K562 (cell line): Measurements from ENCODE around the gene LEAP2. TPM values are rescaled to one million over a fixed set of nuclear protein-coding genes. Genes with fewer than 3 reads are reported as not detected.

Experiments
- ARHGAP35 ChIP-seq: fragments of 450-650 bp; IDR thresholded peaks from 2 replicates; pipeline ENCODE4 v1.6.1; 2018; ENCODE audit not compliant: partially characterized antibody
- BCOR ChIP-seq: fragments of 450-650 bp; IDR thresholded peaks from 2 replicates; pipeline ENCODE4 v1.6.1; 2016
- CREM ChIP-seq: IDR thresholded peaks from 2 replicates; pipeline ENCODE4 v1.6.1; 2014; ENCODE audit warnings: antibody characterized with exemption, low read depth
- DACH1 ChIP-seq: fragments of 450-650 bp; IDR thresholded peaks from 2 replicates; pipeline ENCODE4 v1.6.1; 2018; ENCODE audit not compliant: partially characterized antibody
- HDAC2 ChIP-seq: fragments of 450-650 bp; IDR thresholded peaks from 2 replicates; pipeline ENCODE4 v1.6.1; 2016; ENCODE audit warnings: mild to moderate bottlenecking
- KAT2B ChIP-seq: IDR thresholded peaks from one replicate; pipeline ENCODE4 v1.6.1; 2012; ENCODE audit warnings: low read depth, mild to moderate bottlenecking, control low read depth, inconsistent platforms, low read length, moderate library complexity
- MCM3 ChIP-seq: fragments of 450-650 bp; IDR thresholded peaks from 2 replicates; pipeline ENCODE4 v1.6.1; 2016
- MEIS2 ChIP-seq: fragments of 450-650 bp; IDR thresholded peaks from 2 replicates; pipeline ENCODE4 v1.6.1; 2014; ENCODE audit warnings: mild to moderate bottlenecking; ENCODE audit not compliant: partially characterized antibody
- NBN ChIP-seq: fragments of 450-650 bp; IDR thresholded peaks from 2 replicates; pipeline ENCODE4 v1.6.1; 2016; ENCODE audit warnings: low read depth, mild to moderate bottlenecking
- POLR2A ChIP-seq: fragments of 450-650 bp; conservative IDR thresholded peaks from 2 replicates; pipeline ENCODE4 v1.6.1; 2016
- RBBP5 ChIP-seq: fragments of 200-600 bp; sonication (generic); IDR thresholded peaks from 2 replicates; pipeline ENCODE4 v1.6.1; 2012; ENCODE audit warnings: borderline replicate concordance, mild to moderate bottlenecking, low read length, control low read depth, inconsistent platforms; ENCODE audit not compliant: insufficient read depth, poor library complexity, severe bottlenecking
- SAFB ChIP-seq: fragments of 200-400 bp; formaldehyde crosslinking; IDR thresholded peaks from 2 replicates; pipeline ENCODE4 v1.6.1; 2017; ENCODE audit warnings: low read depth, low read length, borderline replicate concordance
- TCF3 ChIP-seq: sonication (generic); formaldehyde crosslinking; IDR thresholded peaks from 2 replicates; pipeline ENCODE4 v1.4.0; 2020; ENCODE audit warnings: mild to moderate bottlenecking, missing genetic modification reagents
- ZNF184 ChIP-seq: sonication (generic); formaldehyde crosslinking; IDR thresholded peaks from 2 replicates; pipeline ENCODE4 v1.5.0; 2020; ENCODE audit warnings: missing genetic modification reagents
- ZNF561 ChIP-seq: fragments of 450-650 bp; formaldehyde crosslinking; conservative IDR thresholded peaks from 2 replicates; pipeline ENCODE4 v1.4.0; 2020; ENCODE audit warnings: mild to moderate bottlenecking, moderate library complexity
- polyA plus RNA-seq, 8 experiments: library from polyadenylated mRNA; depleted of rRNA in 4 of 8; stranded (reverse) in 5 of 8; unstranded in 3 of 8; fragments of >200 nt; fragmentation: Nextera tagmentation in 2 of 8; fragmentation: Illumina TruSeq in 1 of 8; extraction: Ambion mirVana in 2 of 8; extraction: Trizol in 1 of 8; gene quantifications; 2 replicates each; pipeline versions ENCODE4 v1.2.1 to v1.2.3, GENCODE V29; 2011 to 2014; ENCODE audit warnings: inconsistent platforms in 1 of 8, missing spikeins in 1 of 8
- total RNA-seq, 7 experiments: library from RNA; depleted of rRNA in 6 of 7; stranded (reverse); fragments of >200 nt in 6 of 7; fragmentation: Illumina TruSeq in 2 of 7; extraction: Trizol in 2 of 7; gene quantifications; 2 replicates each; pipeline versions ENCODE4 v1.2.1 to v1.2.3, GENCODE V29; 2011 to 2021; ENCODE audit warnings: low replicate concordance in 1 of 7
- TF ChIP-seq, protein P1 (sequence below), 2 experiments: fragments of 450-650 bp; formaldehyde crosslinking in 1 of 2; IDR thresholded peaks; 2 replicates each; pipeline versions ENCODE4 v1.4.0 to v1.6.1; 2014 to 2020; ENCODE audit warnings: mild to moderate bottlenecking in 2 of 2, borderline replicate concordance in 1 of 2, low read depth in 1 of 2
- TF ChIP-seq, protein P2 (sequence below): fragments of 450-650 bp; IDR thresholded peaks from 2 replicates; pipeline ENCODE4 v1.6.1; 2016; ENCODE audit warnings: antibody characterized with exemption
- TF ChIP-seq, protein P3 (sequence below): IDR thresholded peaks from 2 replicates; pipeline ENCODE4 v1.6.1; 2012; ENCODE audit warnings: low read depth, low read length, improper control_type of control experiment, borderline replicate concordance

LEAP2 gene
- total and polyA plus RNA-seq, 9 of the 15 experiments (the other 6 are each of a cell fraction or from before 2014, with no cell fraction given): 1.1 to 5.6 (median 2.5) TPM

DNA sequence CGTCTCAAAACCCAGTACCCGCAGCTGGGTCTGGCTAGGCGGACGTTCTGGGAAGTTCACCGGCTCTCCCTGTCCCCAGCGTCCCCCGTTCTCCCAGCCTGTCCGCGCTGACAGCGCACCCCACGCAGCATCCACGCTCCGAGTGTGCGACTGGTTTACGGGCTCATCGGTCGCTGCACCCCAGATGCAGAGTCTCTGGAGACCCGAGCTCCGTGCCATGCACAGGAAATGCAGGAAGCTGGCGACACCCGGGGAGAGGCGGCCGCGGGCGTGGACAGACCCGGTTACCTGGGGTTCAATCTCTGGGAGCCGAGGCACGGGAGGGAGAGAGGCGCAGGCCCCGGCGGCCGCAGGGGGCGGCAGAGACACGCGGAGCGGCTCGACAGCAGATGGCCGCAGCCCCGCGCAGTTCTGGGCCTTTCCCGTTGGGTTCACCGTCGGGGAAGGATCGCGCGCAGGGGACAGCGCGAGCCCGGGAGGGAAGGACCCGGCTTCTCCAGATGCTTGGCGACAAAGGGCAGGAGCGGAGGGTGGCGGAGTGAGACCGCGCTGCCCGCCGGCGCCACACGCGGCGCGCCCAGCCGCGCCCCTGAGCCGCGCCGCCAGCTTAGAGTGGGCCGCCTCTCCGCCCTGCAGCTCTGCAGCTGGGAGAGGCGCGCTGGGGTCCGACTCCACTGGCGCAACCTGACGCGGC lies 43.6 kb upstream of the LEAP2 start (continued):
- TF ChIP-seq, protein P1, sequence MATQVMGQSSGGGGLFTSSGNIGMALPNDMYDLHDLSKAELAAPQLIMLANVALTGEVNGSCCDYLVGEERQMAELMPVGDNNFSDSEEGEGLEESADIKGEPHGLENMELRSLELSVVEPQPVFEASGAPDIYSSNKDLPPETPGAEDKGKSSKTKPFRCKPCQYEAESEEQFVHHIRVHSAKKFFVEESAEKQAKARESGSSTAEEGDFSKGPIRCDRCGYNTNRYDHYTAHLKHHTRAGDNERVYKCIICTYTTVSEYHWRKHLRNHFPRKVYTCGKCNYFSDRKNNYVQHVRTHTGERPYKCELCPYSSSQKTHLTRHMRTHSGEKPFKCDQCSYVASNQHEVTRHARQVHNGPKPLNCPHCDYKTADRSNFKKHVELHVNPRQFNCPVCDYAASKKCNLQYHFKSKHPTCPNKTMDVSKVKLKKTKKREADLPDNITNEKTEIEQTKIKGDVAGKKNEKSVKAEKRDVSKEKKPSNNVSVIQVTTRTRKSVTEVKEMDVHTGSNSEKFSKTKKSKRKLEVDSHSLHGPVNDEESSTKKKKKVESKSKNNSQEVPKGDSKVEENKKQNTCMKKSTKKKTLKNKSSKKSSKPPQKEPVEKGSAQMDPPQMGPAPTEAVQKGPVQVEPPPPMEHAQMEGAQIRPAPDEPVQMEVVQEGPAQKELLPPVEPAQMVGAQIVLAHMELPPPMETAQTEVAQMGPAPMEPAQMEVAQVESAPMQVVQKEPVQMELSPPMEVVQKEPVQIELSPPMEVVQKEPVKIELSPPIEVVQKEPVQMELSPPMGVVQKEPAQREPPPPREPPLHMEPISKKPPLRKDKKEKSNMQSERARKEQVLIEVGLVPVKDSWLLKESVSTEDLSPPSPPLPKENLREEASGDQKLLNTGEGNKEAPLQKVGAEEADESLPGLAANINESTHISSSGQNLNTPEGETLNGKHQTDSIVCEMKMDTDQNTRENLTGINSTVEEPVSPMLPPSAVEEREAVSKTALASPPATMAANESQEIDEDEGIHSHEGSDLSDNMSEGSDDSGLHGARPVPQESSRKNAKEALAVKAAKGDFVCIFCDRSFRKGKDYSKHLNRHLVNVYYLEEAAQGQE (IDR thresholded peaks at IDR 0.05; ENCODE audit: borderline replicate concordance): peak; percentile 63
- TF ChIP-seq, protein P1 (CRISPR knock-in tag; IDR thresholded peaks at IDR 0.05; ENCODE audit: low read depth): no peak
- TF ChIP-seq, protein P2, sequence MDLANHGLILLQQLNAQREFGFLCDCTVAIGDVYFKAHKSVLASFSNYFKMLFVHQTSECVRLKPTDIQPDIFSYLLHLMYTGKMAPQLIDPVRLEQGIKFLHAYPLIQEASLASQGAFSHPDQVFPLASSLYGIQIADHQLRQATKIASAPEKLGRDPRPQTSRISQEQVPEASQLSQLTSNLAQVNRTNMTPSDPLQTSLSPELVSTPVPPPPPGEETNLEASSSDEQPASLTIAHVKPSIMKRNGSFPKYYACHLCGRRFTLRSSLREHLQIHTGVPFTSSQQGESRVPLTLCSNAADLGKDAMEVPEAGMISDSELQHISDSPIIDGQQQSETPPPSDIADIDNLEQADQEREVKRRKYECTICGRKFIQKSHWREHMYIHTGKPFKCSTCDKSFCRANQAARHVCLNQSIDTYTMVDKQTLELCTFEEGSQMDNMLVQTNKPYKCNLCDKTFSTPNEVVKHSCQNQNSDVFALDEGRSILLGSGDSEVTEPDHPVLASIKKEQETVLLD: 0 out of 2 replicates have a peak, but pooled peaks have one; percentile 21
- TF ChIP-seq CREM: peak; percentile 55; the same call in 1 of the 2 replicates
- TF ChIP-seq SAFB: peak; percentile 76; the same call in 1 of the 2 replicates
- 0 out of 2 replicates have a peak, but pooled peaks have one; percentile 39 for TF ChIP-seq HDAC2
- TF ChIP-seq POLR2A: no peak
- TF ChIP-seq ZNF561 (CRISPR knock-in tag): no peak
- TF ChIP-seq, protein P3, sequence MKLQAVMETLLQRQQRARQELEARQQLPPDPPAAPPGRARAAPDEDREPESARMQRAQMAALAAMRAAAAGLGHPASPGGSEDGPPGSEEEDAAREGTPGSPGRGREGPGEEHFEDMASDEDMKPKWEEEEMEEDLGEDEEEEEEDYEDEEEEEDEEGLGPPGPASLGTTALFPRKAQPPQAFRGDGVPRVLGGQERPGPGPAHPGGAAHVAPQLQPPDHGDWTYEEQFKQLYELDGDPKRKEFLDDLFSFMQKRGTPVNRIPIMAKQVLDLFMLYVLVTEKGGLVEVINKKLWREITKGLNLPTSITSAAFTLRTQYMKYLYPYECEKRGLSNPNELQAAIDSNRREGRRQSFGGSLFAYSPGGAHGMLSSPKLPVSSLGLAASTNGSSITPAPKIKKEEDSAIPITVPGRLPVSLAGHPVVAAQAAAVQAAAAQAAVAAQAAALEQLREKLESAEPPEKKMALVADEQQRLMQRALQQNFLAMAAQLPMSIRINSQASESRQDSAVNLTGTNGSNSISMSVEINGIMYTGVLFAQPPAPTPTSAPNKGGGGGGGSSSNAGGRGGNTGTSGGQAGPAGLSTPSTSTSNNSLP: no peak
- no peak for TF ChIP-seq DACH1
- TF ChIP-seq TCF3: peak; percentile 42; the same call in 1 of the 2 replicates
- peak; percentile 37 for TF ChIP-seq RBBP5
- TF ChIP-seq MCM3: no peak
- TF ChIP-seq MEIS2: no peak
- no peak for TF ChIP-seq ZNF184
- TF ChIP-seq KAT2B: no peak
- TF ChIP-seq ARHGAP35: no peak
- TF ChIP-seq NBN: 0 out of 2 replicates have a peak, but pooled peaks have one; percentile 26
- 0 out of 2 replicates have a peak, but pooled peaks have one; percentile 56 for TF ChIP-seq BCOR
